Effector memory CD8-positive, alpha-beta T cell (primary cell): ENCODE data around the gene TLR9.

Experiments
- ATAC-seq: fragments of 150-1000 bp; cut with Tn5 transposase; replicated peaks from 2 replicates; pipeline ENCODE4 v1.10.0; 2021; ENCODE audit warnings: mild to moderate bottlenecking, moderate library complexity
- DNase-seq, 3 experiments: peaks; one replicate each; pipeline ENCODE4 v3.0.0; 2021
- H3K27ac Mint-ChIP-seq, 2 donors: one replicate each; pipeline ENCODE4 v1.8.0; 2022; ENCODE audit warnings: mild to moderate bottlenecking in 2 of 2, mixed read lengths in 2 of 2, moderate library complexity in 2 of 2
- H3K27me3 Mint-ChIP-seq, 2 donors: one replicate each; pipeline ENCODE4 v1.8.0; 2022; ENCODE audit warnings: mixed read lengths in 2 of 2
- H3K36me3 Mint-ChIP-seq: one replicate; pipeline ENCODE4 v1.8.0; 2022; ENCODE audit warnings: mild to moderate bottlenecking, moderate library complexity, mixed read lengths; ENCODE audit not compliant: insufficient read depth
- H3K4me1 Mint-ChIP-seq, 2 donors: one replicate each; pipeline ENCODE4 v1.8.0; 2022; ENCODE audit warnings: low read depth in 2 of 2, mixed read lengths in 2 of 2
- H3K4me3 Mint-ChIP-seq, 2 donors: one replicate each; pipeline ENCODE4 v1.8.0; 2022; ENCODE audit warnings: mild to moderate bottlenecking in 2 of 2, mixed read lengths in 2 of 2, moderate library complexity in 2 of 2
- H3K9me3 Mint-ChIP-seq, 2 donors: one replicate each; pipeline ENCODE4 v1.8.0; 2022; ENCODE audit warnings: mixed read lengths in 2 of 2

The TLR9 gene

GRCh38 chr3:52197499-52197841 is 28.0 kb downstream of the TLR9 start:
- peak overlapping the region; percentile 99 for H3K27ac Mint-ChIP-seq
- peaks cover 23% of the 10 kb centered on the region for H3K36me3 Mint-ChIP-seq
- ATAC-seq (no peak), DNase-seq (no peak)
- H3K27me3 Mint-ChIP-seq: no peaks in the 10 kb centered on the region
- H3K4me3 Mint-ChIP-seq: peak overlapping the region; percentile 99 to 100
- H3K4me1 Mint-ChIP-seq: peaks cover 27 to 29% of the 10 kb centered on the region in 2 donors
- no peaks in the 10 kb centered on the region for H3K9me3 Mint-ChIP-seq

DNA sequence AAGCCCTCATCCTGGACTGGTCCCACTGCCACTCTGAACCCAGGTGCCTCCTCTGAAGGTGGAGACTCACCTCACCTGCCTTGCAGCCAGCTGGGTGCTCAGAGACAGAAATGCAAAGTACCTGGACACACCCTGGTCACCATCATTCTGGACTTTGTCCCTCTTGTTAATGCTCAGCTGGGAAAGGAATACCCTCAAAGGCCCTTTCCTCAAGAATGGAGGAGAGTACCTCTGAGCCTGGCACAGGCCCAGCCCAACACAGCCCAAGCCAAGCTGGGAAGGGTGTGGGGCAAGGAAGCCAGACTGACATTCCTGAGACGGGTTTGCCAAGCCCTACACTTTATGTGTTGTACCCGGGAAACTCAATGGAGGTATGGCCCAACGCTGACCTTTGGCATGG is 28.5 kb downstream of the TLR9 start:
- Mint-ChIP-seq H3K4me3 (no peak overlapping the region), H3K27me3 (no peaks in the 10 kb centered on the region), H3K36me3 (peaks cover 20% of the 10 kb centered on the region), H3K4me1 (peaks cover 24 to 27% of the 10 kb centered on the region in 2 donors), H3K27ac (peak overlapping the region; percentile 99), H3K9me3 (no peaks in the 10 kb centered on the region)
- ATAC-seq: no peak
- no peak for DNase-seq

GRCh38 chr3:52195823-52196331 is 29.6 kb downstream of the TLR9 start:
- Mint-ChIP-seq H3K4me3 (no peak overlapping the region), H3K27me3 (no peaks in the 10 kb centered on the region), H3K36me3 (peaks cover 12% of the 10 kb centered on the region), H3K4me1 (peaks cover 19 to 26% of the 10 kb centered on the region in 2 donors), H3K27ac (peak overlapping the region in 1 of 2 donors; percentile 99), H3K9me3 (no peaks in the 10 kb centered on the region)
- DNase-seq (no peak), ATAC-seq (no peak)

- Mint-ChIP-seq H3K36me3 (peaks cover 12% of the 10 kb centered on the region), H3K27me3 (no peaks in the 10 kb centered on the region), H3K27ac (peak overlapping the region in 1 of 2 donors; percentile 99), H3K4me3 (no peak overlapping the region), H3K9me3 (no peaks in the 10 kb centered on the region), H3K4me1 (peaks cover 19 to 24% of the 10 kb centered on the region in 2 donors)
- ATAC-seq: no peak
- DNase-seq: no peak
Observed at GRCh38 chr3:52195291-52195597, 30.2 kb downstream of the TLR9 start.

- H3K4me3 Mint-ChIP-seq: no peak overlapping the region
- H3K4me1 Mint-ChIP-seq: peaks cover 19 to 23% of the 10 kb centered on the region in 2 donors
- DNase-seq (no peak), ATAC-seq (no peak)
- H3K27ac Mint-ChIP-seq: peak overlapping the region in 1 of 2 donors; percentile 99
- no peaks in the 10 kb centered on the region for H3K27me3 Mint-ChIP-seq
- peaks cover 12% of the 10 kb centered on the region for H3K36me3 Mint-ChIP-seq
- no peaks in the 10 kb centered on the region for H3K9me3 Mint-ChIP-seq
Observed at GRCh38 chr3:52194485-52195290, 30.8 kb downstream of the TLR9 start.

DNA sequence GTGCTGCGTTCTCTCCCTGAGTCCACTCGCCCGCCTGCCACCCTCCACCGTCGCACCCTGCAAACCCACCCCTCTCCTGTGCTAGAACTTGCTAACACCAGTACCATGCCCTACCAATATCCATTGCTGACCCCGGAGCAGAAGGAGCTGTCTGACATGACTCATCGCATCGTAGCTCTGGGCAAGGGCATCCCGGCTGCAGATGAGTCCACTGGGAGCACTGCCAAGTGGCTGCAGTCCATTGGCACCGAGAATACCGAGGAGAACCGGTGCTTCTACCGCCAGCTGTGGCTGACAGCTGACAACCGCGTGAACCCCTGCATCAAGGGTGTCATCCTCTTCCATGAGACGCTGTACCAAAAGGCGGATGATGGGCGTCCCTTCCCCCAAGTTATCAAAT is 32.4 kb downstream of the TLR9 start:
- Mint-ChIP-seq H3K4me3 (no peak overlapping the region), H3K36me3 (peaks cover 4% of the 10 kb centered on the region)

GRCh38 chr3:52191663-52192062 is 33.8 kb downstream of the TLR9 start:
- no peak overlapping the region for H3K27ac Mint-ChIP-seq
- H3K4me3 Mint-ChIP-seq: no peak overlapping the region
- no peak for DNase-seq
- peaks cover 0 to 2% of the 10 kb centered on the region in 2 donors for H3K4me1 Mint-ChIP-seq
- no peaks in the 10 kb centered on the region for H3K36me3 Mint-ChIP-seq
- no peaks in the 10 kb centered on the region for H3K27me3 Mint-ChIP-seq
- H3K9me3 Mint-ChIP-seq: no peaks in the 10 kb centered on the region
- ATAC-seq: no peak

More for the DNA sequence above, 32.4 kb downstream of the TLR9 start:
- H3K9me3 Mint-ChIP-seq: no peaks in the 10 kb centered on the region
- ATAC-seq: no peak
- H3K27me3 Mint-ChIP-seq: no peaks in the 10 kb centered on the region
- DNase-seq: no peak
- H3K27ac Mint-ChIP-seq: peak overlapping the region in 1 of 2 donors; percentile 60
- peaks cover 5 to 12% of the 10 kb centered on the region in 2 donors for H3K4me1 Mint-ChIP-seq

GRCh38 chr3:52190294-52191074 is 35.0 kb downstream of the TLR9 start:
- ATAC-seq (no peak), DNase-seq (no peak)
- Mint-ChIP-seq H3K9me3 (no peaks in the 10 kb centered on the region), H3K4me1 (peaks cover 0 to 4% of the 10 kb centered on the region in 2 donors), H3K36me3 (no peaks in the 10 kb centered on the region), H3K27me3 (no peaks in the 10 kb centered on the region), H3K4me3 (no peak overlapping the region), H3K27ac (no peak overlapping the region)

DNA sequence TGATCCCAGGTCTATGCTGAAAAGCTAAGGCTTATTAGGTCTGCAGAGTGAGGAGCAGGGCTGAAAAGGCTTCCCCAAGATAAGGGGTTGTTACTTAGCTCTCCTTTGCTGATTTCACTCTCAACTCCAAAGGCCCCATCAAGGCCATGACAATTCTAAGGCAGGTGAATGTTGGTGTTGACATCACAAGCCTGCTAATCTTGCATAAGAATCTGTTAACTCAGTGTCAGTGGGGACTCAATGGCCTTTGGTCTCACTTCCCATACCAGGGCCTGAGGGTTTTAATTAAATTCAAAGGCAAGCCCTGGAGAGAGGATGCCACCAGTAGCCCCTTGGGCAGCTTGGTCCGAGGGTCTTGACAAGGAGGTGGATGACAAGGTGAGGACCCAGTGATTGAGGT is 36.9 kb downstream of the TLR9 start:
- peaks cover 0 to 8% of the 10 kb centered on the region in 2 donors for H3K4me1 Mint-ChIP-seq
- H3K36me3 Mint-ChIP-seq: no peaks in the 10 kb centered on the region
- H3K4me3 Mint-ChIP-seq: no peak overlapping the region
- no peak for ATAC-seq
- H3K9me3 Mint-ChIP-seq: no peaks in the 10 kb centered on the region
- H3K27me3 Mint-ChIP-seq: no peaks in the 10 kb centered on the region
- DNase-seq: no peak
- H3K27ac Mint-ChIP-seq: no peak overlapping the region

- H3K36me3 Mint-ChIP-seq: peaks cover 4% of the 10 kb centered on the region
Observed at GRCh38 chr3:52186729-52187128, 38.7 kb downstream of the TLR9 start.

GRCh38 chr3:52185837-52186236 is 39.6 kb downstream of the TLR9 start:
- Mint-ChIP-seq H3K4me3 (no peak overlapping the region), H3K4me1 (peaks cover 6 to 29% of the 10 kb centered on the region in 2 donors), H3K27me3 (no peaks in the 10 kb centered on the region), H3K27ac (no peak overlapping the region), H3K36me3 (peaks cover 4% of the 10 kb centered on the region), H3K9me3 (no peaks in the 10 kb centered on the region)
- DNase-seq: no peak
- no peak for ATAC-seq

More at GRCh38 chr3:52186729-52187128, 38.7 kb downstream of the TLR9 start:
- Mint-ChIP-seq H3K27ac (no peak overlapping the region), H3K4me1 (peaks cover 6 to 25% of the 10 kb centered on the region in 2 donors), H3K4me3 (no peak overlapping the region), H3K9me3 (no peaks in the 10 kb centered on the region), H3K27me3 (no peaks in the 10 kb centered on the region)
- no peak for ATAC-seq
- no peak for DNase-seq

GRCh38 chr3:52185311-52185710 is 40.1 kb downstream of the TLR9 start:
- H3K4me1 Mint-ChIP-seq: peaks cover 6 to 28% of the 10 kb centered on the region in 2 donors
- H3K4me3 Mint-ChIP-seq: no peak overlapping the region
- peaks cover 4% of the 10 kb centered on the region for H3K36me3 Mint-ChIP-seq
- H3K27ac Mint-ChIP-seq: peak overlapping the region in 1 of 2 donors; percentile 89
- no peak for ATAC-seq
- DNase-seq: no peak
- no peaks in the 10 kb centered on the region for H3K27me3 Mint-ChIP-seq
- no peaks in the 10 kb centered on the region for H3K9me3 Mint-ChIP-seq

DNA sequence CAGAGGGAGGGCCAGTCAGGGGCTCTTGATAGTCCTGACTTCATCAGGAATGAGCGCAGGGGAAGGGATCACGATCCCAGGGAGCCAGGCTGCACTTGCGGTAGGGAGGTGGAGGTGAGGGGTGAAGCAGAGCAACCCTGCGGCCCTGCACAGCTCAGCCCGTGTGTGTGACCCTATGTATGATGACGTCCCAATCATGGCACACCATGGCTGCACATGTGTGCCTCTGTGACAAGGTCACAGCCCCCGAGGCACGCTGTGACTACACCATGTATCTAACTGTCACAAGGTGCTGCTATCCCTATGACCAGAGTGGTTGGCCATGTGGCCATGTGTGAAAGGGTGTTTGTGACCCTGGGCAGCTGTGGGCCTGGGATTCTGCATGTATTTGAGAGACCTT is 40.8 kb downstream of the TLR9 start:
- DNase-seq (no peak), ATAC-seq (no peak)
- peaks cover 4% of the 10 kb centered on the region for H3K36me3 Mint-ChIP-seq
- H3K9me3 Mint-ChIP-seq: no peaks in the 10 kb centered on the region
- no peaks in the 10 kb centered on the region for H3K27me3 Mint-ChIP-seq
- H3K27ac Mint-ChIP-seq: peak overlapping the region; percentile 38 to 89
- H3K4me1 Mint-ChIP-seq: peaks cover 6 to 28% of the 10 kb centered on the region in 2 donors
- no peak overlapping the region for H3K4me3 Mint-ChIP-seq
